Keratinocyte (primary cell): ENCODE results near the gene RANBP17. TPM values are rescaled to one million over a fixed set of nuclear protein-coding genes. Genes with fewer than 3 reads are reported as not detected.

Experiments
- DNase-seq: peaks from one replicate; pipeline ENCODE4 v3.0.0-alpha.2; 2011; ENCODE audit warnings: low read depth, missing footprints, low spot score
- FAIRE-seq: peaks from 2 replicates; lab custom pipeline; 2011; peaks lifted over from hg19 to GRCh38; lab: Jason Lieb, UNC
- H2AFZ ChIP-seq: 2 replicates; pipeline ENCODE4 v1.6.0; 2012; ENCODE audit warnings: low read length, control low read depth, inconsistent platforms; ENCODE audit not compliant: control insufficient read depth
- H3K27ac ChIP-seq: 2 replicates; pipeline ENCODE4 v1.5.1; 2011; ENCODE audit warnings: low read length; ENCODE audit not compliant: control insufficient read depth, insufficient read depth
- H3K27me3 ChIP-seq: 3 replicates; pipeline ENCODE4 v1.6.0; 2011; ENCODE audit warnings: low read length; ENCODE audit not compliant: control insufficient read depth, insufficient read depth; ENCODE audit errors: extremely low read depth
- H3K36me3 ChIP-seq, 2 experiments: 2 replicates in 1 of 2; 3 replicates in 1 of 2; pipeline ENCODE4 v1.5.1; 2011; ENCODE audit warnings: low read length in 2 of 2, mild to moderate bottlenecking in 1 of 2; ENCODE audit not compliant: control insufficient read depth in 2 of 2, insufficient read depth in 2 of 2; ENCODE audit errors: extremely low read depth in 1 of 2
- H3K4me1 ChIP-seq: 3 replicates; pipeline ENCODE4 v1.5.1; 2011; ENCODE audit warnings: low read length; ENCODE audit not compliant: control insufficient read depth, insufficient read depth; ENCODE audit errors: extremely low read depth
- H3K4me2 ChIP-seq: 3 replicates; pipeline ENCODE4 v1.6.0; 2011; ENCODE audit warnings: low read depth, low read length; ENCODE audit not compliant: control insufficient read depth, insufficient read depth; ENCODE audit errors: extremely low read depth
- H3K4me3 ChIP-seq, 3 experiments: fragments of 200-600 bp in 1 of 3; sonication (generic) in 1 of 3; 2 replicates in 2 of 3; 3 replicates in 1 of 3; pipeline ENCODE4 v1.5.1; 2011 to 2016; ENCODE audit warnings: low read length in 3 of 3, mild to moderate bottlenecking in 3 of 3, control low read depth in 2 of 3, inconsistent platforms in 1 of 3, low read depth in 1 of 3, mixed read lengths in 1 of 3, mixed run types in 1 of 3, moderate library complexity in 1 of 3; ENCODE audit not compliant: control insufficient read depth in 2 of 3, insufficient read depth in 2 of 3; ENCODE audit errors: extremely low read depth in 1 of 3
- H3K79me2 ChIP-seq: 2 replicates; pipeline ENCODE4 v1.6.0; 2012; ENCODE audit warnings: low read length; ENCODE audit not compliant: control insufficient read depth, insufficient read depth
- H3K9ac ChIP-seq: 3 replicates; pipeline ENCODE4 v1.6.0; 2011; ENCODE audit warnings: low read length; ENCODE audit not compliant: control insufficient read depth, insufficient read depth; ENCODE audit errors: extremely low read depth
- H3K9me1 ChIP-seq: 3 replicates; pipeline ENCODE4 v1.6.0; 2011; ENCODE audit warnings: low read length; ENCODE audit not compliant: control insufficient read depth, insufficient read depth; ENCODE audit errors: extremely low read depth
- H3K9me3 ChIP-seq: 2 replicates; pipeline ENCODE4 v1.5.1; 2012; ENCODE audit warnings: low read depth, low read length; ENCODE audit not compliant: control insufficient read depth
- H4K20me1 ChIP-seq: 3 replicates; pipeline ENCODE4 v1.6.0; 2011; ENCODE audit warnings: low read length; ENCODE audit not compliant: control insufficient read depth, insufficient read depth; ENCODE audit errors: extremely low read depth
- CTCF ChIP-seq, 3 experiments: IDR thresholded peaks in 1 of 3; conservative IDR thresholded peaks in 1 of 3; optimal IDR thresholded peaks in 1 of 3; 2 replicates in 2 of 3; 3 replicates in 1 of 3; pipeline versions ENCODE3 to v1.5.1; 2011; ENCODE audit warnings: low read length in 3 of 3, mild to moderate bottlenecking in 3 of 3, moderate library complexity in 2 of 3, control low read depth in 1 of 3, inconsistent platforms in 1 of 3; ENCODE audit not compliant: insufficient read depth in 2 of 3; ENCODE audit errors: extremely low read depth in 1 of 3
- EZH2 ChIP-seq: IDR thresholded peaks from one replicate; pipeline ENCODE4 v1.6.1; 2012; ENCODE audit warnings: inconsistent platforms, mild to moderate bottlenecking, low read length, moderate library complexity
- dilution Hi-C: fragments of 300-500 bp; cut with MboI; formaldehyde crosslinking; loops from one replicate; pipeline ENCODE4 v1.7.0; 2020; ENCODE audit warnings: low sequenced_read_pairs; ENCODE audit not compliant: extremely low pct_ligation_motif_present
- polyA plus RNA-seq, 5 experiments: library from polyadenylated mRNA; depleted of rRNA in 3 of 5; stranded (reverse) in 3 of 5; stranded (forward) in 1 of 5; unstranded in 1 of 5; fragments of >200 nt; gene quantifications; 1 replicate in 1 of 5; 2 replicates in 3 of 5; 3 replicates in 1 of 5; pipeline versions ENCODE4 v1.2.1 to v1.2.3, GENCODE V29; 2011 to 2012; ENCODE audit warnings: missing spikeins in 2 of 5, low read depth in 1 of 5, low replicate concordance in 1 of 5

The RANBP17 gene
- polyA plus RNA-seq, 1 donor (not counting 4 experiments of a cell fraction or from before 2014, with no cell fraction given), result 0.97 TPM

- Histone ChIP-seq H4K20me1 (no peaks in the 10 kb centered on the region), H3K4me1 (no peaks in the 10 kb centered on the region), H3K27ac (no peak overlapping the region), H3K4me2 (no peak overlapping the region), H3K9me3 (no peaks in the 10 kb centered on the region), H3K9me1 (no peaks in the 10 kb centered on the region), H3K27me3 (no peaks in the 10 kb centered on the region), H3K4me3 (no peak overlapping the region), H3K9ac (no peak overlapping the region), H2AFZ (no peak overlapping the region), H3K36me3 (no peaks in the 10 kb centered on the region), H3K79me2 (no peaks in the 10 kb centered on the region)
- dilution Hi-C loops, result no loop called here
- FAIRE-seq (no peak), DNase-seq (no peak)
- TF ChIP-seq CTCF (optimal IDR thresholded peaks at IDR 0.05 in 1 of 3, IDR thresholded peaks at IDR 0.05 in 1 of 3, conservative IDR thresholded peaks at IDR 0.05 in 1 of 3; ENCODE audit: extremely low read depth in 1 of 3, insufficient read depth in 2 of 3, low read length in 3 of 3) (no peak), EZH2 (no peak)
Measured at GRCh38 chr5:171252674-171253073, 390.9 kb downstream of the RANBP17 start.

- H3K36me3 ChIP-seq, result no peaks in the 10 kb centered on the region
- no peak overlapping the region for H2AFZ ChIP-seq
- no peaks in the 10 kb centered on the region for H3K9me3 ChIP-seq
- no peak overlapping the region for H3K27ac ChIP-seq
- H4K20me1 ChIP-seq, result no peaks in the 10 kb centered on the region
- H3K9me1 ChIP-seq, result no peaks in the 10 kb centered on the region
- no peaks in the 10 kb centered on the region for H3K4me1 ChIP-seq
- no peak overlapping the region for H3K9ac ChIP-seq
- no peak overlapping the region for H3K4me3 ChIP-seq
- dilution Hi-C loops, result no loop called here
- no peak for TF ChIP-seq EZH2
- FAIRE-seq, result no peak
- H3K27me3 ChIP-seq, result no peaks in the 10 kb centered on the region
- H3K79me2 ChIP-seq, result no peaks in the 10 kb centered on the region
- no peak overlapping the region for H3K4me2 ChIP-seq
- DNase-seq, result no peak
Measured at GRCh38 chr5:171258737-171259415, 397.1 kb downstream of the RANBP17 start.

GRCh38 chr5:171261361-171261760, 399.5 kb downstream of the RANBP17 start:
- no peaks in the 10 kb centered on the region for H3K36me3 ChIP-seq
- H3K9ac ChIP-seq, result no peak overlapping the region
- no peaks in the 10 kb centered on the region for H4K20me1 ChIP-seq
- dilution Hi-C loops, result no loop called here
- no peaks in the 10 kb centered on the region for H3K79me2 ChIP-seq
- H2AFZ ChIP-seq, result no peak overlapping the region
- H3K4me3 ChIP-seq, result no peak overlapping the region
- FAIRE-seq (no peak), DNase-seq (no peak)
- no peak overlapping the region for H3K4me2 ChIP-seq
- H3K9me1 ChIP-seq, result no peaks in the 10 kb centered on the region
- no peaks in the 10 kb centered on the region for H3K27me3 ChIP-seq
- no peaks in the 10 kb centered on the region for H3K9me3 ChIP-seq
- no peaks in the 10 kb centered on the region for H3K4me1 ChIP-seq
- no peak overlapping the region for H3K27ac ChIP-seq
- TF ChIP-seq EZH2 (no peak), CTCF (optimal IDR thresholded peaks at IDR 0.05 in 1 of 3, IDR thresholded peaks at IDR 0.05 in 1 of 3, conservative IDR thresholded peaks at IDR 0.05 in 1 of 3; ENCODE audit: extremely low read depth in 1 of 3, insufficient read depth in 2 of 3, low read length in 3 of 3) (no peak)
